Neuron (in vitro differentiated cells): Measurements from ENCODE around the gene CDC5L.

Experiments
- H2AFZ ChIP-seq: one replicate; pipeline ENCODE4 v1.6.1; 2013; ENCODE audit warnings: low read depth, mild to moderate bottlenecking, inconsistent platforms, low read length, moderate library complexity
- H3K27me3 ChIP-seq: one replicate; pipeline ENCODE4 v1.6.1; 2013; ENCODE audit warnings: low read length; ENCODE audit not compliant: insufficient read depth
- H3K36me3 ChIP-seq: one replicate; pipeline ENCODE4 v1.6.1; 2013; ENCODE audit warnings: low read length; ENCODE audit not compliant: insufficient read depth
- H3K4me1 ChIP-seq: one replicate; pipeline ENCODE4 v1.6.1; 2013; ENCODE audit warnings: low read length; ENCODE audit not compliant: insufficient read depth
- H3K4me3 ChIP-seq: 2 replicates; pipeline ENCODE4 v1.5.1; 2013; ENCODE audit warnings: mild to moderate bottlenecking, low read length, moderate library complexity
- H3K9me3 ChIP-seq: one replicate; pipeline ENCODE4 v1.6.1; 2013; ENCODE audit warnings: low read length

The CDC5L gene

GRCh38 chr6:44453146-44453545 lies 65.6 kb downstream of the CDC5L start:
- no peak overlapping the region for H2AFZ ChIP-seq
- no peaks in the 10 kb centered on the region for H3K9me3 ChIP-seq
- no peak overlapping the region for H3K4me3 ChIP-seq
- no peaks in the 10 kb centered on the region for H3K4me1 ChIP-seq
- H3K36me3 ChIP-seq, result peaks cover 22% of the 10 kb centered on the region
- no peaks in the 10 kb centered on the region for H3K27me3 ChIP-seq

GRCh38 chr6:44454198-44454597 lies 66.7 kb downstream of the CDC5L start:
- no peaks in the 10 kb centered on the region for H3K4me1 ChIP-seq
- H2AFZ ChIP-seq, result no peak overlapping the region
- H3K36me3 ChIP-seq, result peaks cover 16% of the 10 kb centered on the region
- H3K9me3 ChIP-seq, result no peaks in the 10 kb centered on the region
- H3K4me3 ChIP-seq, result no peak overlapping the region
- H3K27me3 ChIP-seq, result no peaks in the 10 kb centered on the region

GRCh38 chr6:44456070-44456965 lies 68.8 kb downstream of the CDC5L start:
- H3K36me3 ChIP-seq, result peaks cover 16% of the 10 kb centered on the region
- H3K4me3 ChIP-seq, result no peak overlapping the region
- no peaks in the 10 kb centered on the region for H3K9me3 ChIP-seq

GRCh38 chr6:44456966-44457292 lies 69.4 kb downstream of the CDC5L start:
- H2AFZ ChIP-seq, result no peak overlapping the region
- H3K4me1 ChIP-seq, result no peaks in the 10 kb centered on the region
- no peaks in the 10 kb centered on the region for H3K9me3 ChIP-seq
- H3K36me3 ChIP-seq, result peaks cover 11% of the 10 kb centered on the region
- H3K27me3 ChIP-seq, result no peaks in the 10 kb centered on the region
- no peak overlapping the region for H3K4me3 ChIP-seq

More at GRCh38 chr6:44456070-44456965, 68.8 kb downstream of the CDC5L start:
- no peaks in the 10 kb centered on the region for H3K27me3 ChIP-seq
- H3K4me1 ChIP-seq, result no peaks in the 10 kb centered on the region
- no peak overlapping the region for H2AFZ ChIP-seq

- Histone ChIP-seq H3K27me3 (no peaks in the 10 kb centered on the region), H3K9me3 (no peaks in the 10 kb centered on the region), H3K4me1 (no peaks in the 10 kb centered on the region), H2AFZ (no peak overlapping the region), H3K36me3 (peaks cover 9% of the 10 kb centered on the region), H3K4me3 (no peak overlapping the region)
These were observed 70.1 kb downstream of the CDC5L start for GRCh38 chr6:44457596-44457995.

GRCh38 chr6:44458551-44458950 lies 71.0 kb downstream of the CDC5L start:
- Histone ChIP-seq H3K9me3 (no peaks in the 10 kb centered on the region), H3K4me3 (no peak overlapping the region), H3K36me3 (peaks cover 6% of the 10 kb centered on the region), H2AFZ (no peak overlapping the region), H3K4me1 (no peaks in the 10 kb centered on the region), H3K27me3 (no peaks in the 10 kb centered on the region)

GRCh38 chr6:44462335-44462734 lies 74.8 kb downstream of the CDC5L start:
- Histone ChIP-seq H2AFZ (no peak overlapping the region), H3K4me1 (peaks cover 8% of the 10 kb centered on the region), H3K27me3 (no peaks in the 10 kb centered on the region), H3K36me3 (no peaks in the 10 kb centered on the region), H3K4me3 (no peak overlapping the region), H3K9me3 (no peaks in the 10 kb centered on the region)

GRCh38 chr6:44462797-44463727 lies 75.6 kb downstream of the CDC5L start:
- Histone ChIP-seq H3K27me3 (no peaks in the 10 kb centered on the region), H3K36me3 (no peaks in the 10 kb centered on the region), H2AFZ (no peak overlapping the region), H3K9me3 (no peaks in the 10 kb centered on the region), H3K4me3 (no peak overlapping the region), H3K4me1 (peaks cover 8% of the 10 kb centered on the region)

- Histone ChIP-seq H2AFZ (no peak overlapping the region), H3K36me3 (no peaks in the 10 kb centered on the region), H3K4me3 (no peak overlapping the region), H3K4me1 (peaks cover 8% of the 10 kb centered on the region), H3K9me3 (no peaks in the 10 kb centered on the region), H3K27me3 (no peaks in the 10 kb centered on the region)
These were observed 76.4 kb downstream of the CDC5L start for GRCh38 chr6:44463728-44464450.

- peaks cover 8% of the 10 kb centered on the region for H3K4me1 ChIP-seq
- H3K4me3 ChIP-seq, result no peak overlapping the region
- no peaks in the 10 kb centered on the region for H3K36me3 ChIP-seq
These were observed 77.2 kb downstream of the CDC5L start for GRCh38 chr6:44464527-44465310.

GRCh38 chr6:44466955-44467354 lies 79.4 kb downstream of the CDC5L start:
- Histone ChIP-seq H3K36me3 (no peaks in the 10 kb centered on the region), H3K9me3 (no peaks in the 10 kb centered on the region), H3K4me3 (no peak overlapping the region), H3K4me1 (peaks cover 8% of the 10 kb centered on the region), H2AFZ (no peak overlapping the region), H3K27me3 (no peaks in the 10 kb centered on the region)

More at GRCh38 chr6:44464527-44465310, 77.2 kb downstream of the CDC5L start:
- Histone ChIP-seq H3K27me3 (no peaks in the 10 kb centered on the region), H2AFZ (no peak overlapping the region), H3K9me3 (no peaks in the 10 kb centered on the region)

- no peaks in the 10 kb centered on the region for H3K27me3 ChIP-seq
- no peak overlapping the region for H2AFZ ChIP-seq
- no peaks in the 10 kb centered on the region for H3K9me3 ChIP-seq
- no peaks in the 10 kb centered on the region for H3K36me3 ChIP-seq
- H3K4me3 ChIP-seq, result no peak overlapping the region
- H3K4me1 ChIP-seq, result peaks cover 8% of the 10 kb centered on the region
These were observed 81.3 kb downstream of the CDC5L start for GRCh38 chr6:44468835-44469234.
